ENCODE data around the gene ACTN4.
A peak's percentile ranks its signal among the peaks of the same experiment; 100 is the strongest.

The ACTN4 gene

DNA sequence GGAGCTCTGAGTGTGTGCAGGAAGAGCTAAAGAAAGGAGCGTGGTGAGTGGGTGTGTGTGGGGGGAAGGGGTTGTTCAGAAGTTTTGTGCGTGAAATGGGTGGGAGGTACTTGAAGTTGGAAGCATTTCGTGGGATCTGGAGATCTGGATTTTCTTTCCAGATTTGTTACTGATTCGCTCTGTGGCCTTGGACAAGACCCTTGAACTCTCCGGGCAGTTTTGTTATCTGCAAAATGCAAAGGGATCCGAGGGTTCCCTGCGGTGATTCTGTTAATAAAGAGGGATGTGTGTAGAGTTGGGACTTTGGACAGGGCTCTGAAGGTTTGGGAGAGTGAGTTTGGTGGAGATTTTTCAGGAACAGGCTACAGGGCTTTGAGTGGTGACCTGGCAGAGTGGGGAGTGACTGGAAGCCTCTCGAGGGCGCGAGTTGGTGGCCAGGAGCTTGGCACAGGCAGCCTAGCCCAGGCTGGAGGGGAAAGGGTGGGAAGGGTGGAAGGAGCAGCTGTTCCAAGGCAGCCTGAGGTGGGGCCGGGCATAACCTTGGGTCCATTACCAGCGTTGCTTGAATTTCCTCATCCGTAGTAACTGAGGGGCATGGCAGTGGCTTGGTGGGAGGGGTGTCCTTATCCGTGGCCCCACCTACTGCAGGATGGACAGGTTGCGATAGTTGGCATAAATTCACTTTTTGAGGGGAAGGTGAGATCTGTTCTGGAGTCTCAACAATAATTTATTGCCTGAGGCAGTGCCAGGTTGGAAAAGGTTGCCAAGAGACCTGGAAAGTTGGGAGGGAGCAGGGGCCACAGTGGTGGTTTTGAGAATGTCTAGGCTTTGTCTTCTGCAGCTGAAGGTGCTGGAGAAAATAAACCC is 2.1 kb downstream of the ACTN4 start:
- no peak for DNase-seq (ENCODE audit: low read depth)
- peak overlapping the region; percentile 100 for H3K4me3 ChIP-seq (ENCODE audit: low read length)
- TF ChIP-seq, protein P1, sequence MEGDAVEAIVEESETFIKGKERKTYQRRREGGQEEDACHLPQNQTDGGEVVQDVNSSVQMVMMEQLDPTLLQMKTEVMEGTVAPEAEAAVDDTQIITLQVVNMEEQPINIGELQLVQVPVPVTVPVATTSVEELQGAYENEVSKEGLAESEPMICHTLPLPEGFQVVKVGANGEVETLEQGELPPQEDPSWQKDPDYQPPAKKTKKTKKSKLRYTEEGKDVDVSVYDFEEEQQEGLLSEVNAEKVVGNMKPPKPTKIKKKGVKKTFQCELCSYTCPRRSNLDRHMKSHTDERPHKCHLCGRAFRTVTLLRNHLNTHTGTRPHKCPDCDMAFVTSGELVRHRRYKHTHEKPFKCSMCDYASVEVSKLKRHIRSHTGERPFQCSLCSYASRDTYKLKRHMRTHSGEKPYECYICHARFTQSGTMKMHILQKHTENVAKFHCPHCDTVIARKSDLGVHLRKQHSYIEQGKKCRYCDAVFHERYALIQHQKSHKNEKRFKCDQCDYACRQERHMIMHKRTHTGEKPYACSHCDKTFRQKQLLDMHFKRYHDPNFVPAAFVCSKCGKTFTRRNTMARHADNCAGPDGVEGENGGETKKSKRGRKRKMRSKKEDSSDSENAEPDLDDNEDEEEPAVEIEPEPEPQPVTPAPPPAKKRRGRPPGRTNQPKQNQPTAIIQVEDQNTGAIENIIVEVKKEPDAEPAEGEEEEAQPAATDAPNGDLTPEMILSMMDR (conservative IDR thresholded peaks at IDR 0.05; ENCODE audit: low read depth, low read length): no peak

DNA sequence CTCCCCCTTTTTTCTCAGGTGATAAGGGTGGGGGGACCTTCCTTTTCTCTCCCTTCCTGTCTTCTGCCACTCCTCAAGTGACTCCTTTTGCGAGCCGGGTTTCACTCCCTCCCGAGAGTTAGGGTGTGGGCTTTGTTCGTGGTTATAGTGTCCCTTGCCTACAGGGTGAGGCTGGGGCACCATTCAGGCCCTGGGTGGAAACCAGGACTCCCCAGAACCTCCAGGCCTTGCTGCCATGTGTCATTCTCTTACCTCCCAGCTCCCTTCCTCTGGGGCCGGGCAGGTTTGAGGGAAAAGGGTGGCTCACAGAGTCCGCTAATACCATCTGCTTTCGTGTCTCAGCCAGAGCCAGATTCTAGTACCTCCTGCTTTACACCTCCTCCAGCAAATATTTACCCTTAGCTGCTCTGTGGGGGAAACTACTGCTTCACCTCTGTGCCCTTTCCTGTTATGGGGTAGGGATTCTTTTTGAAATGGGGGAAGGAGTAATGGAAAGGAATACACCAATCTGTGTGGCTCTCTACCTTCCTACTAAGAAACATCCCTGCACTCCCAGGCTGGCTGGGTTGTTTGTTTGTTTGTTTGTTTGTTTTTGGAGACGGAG is 2.8 kb downstream of the ACTN4 start:
- DNase-seq (ENCODE audit: low read depth): no peak
- TF ChIP-seq, protein P1 (conservative IDR thresholded peaks at IDR 0.05; ENCODE audit: low read depth, low read length): no peak
- peak overlapping the region; percentile 100 for H3K4me3 ChIP-seq (ENCODE audit: low read length)

DNA sequence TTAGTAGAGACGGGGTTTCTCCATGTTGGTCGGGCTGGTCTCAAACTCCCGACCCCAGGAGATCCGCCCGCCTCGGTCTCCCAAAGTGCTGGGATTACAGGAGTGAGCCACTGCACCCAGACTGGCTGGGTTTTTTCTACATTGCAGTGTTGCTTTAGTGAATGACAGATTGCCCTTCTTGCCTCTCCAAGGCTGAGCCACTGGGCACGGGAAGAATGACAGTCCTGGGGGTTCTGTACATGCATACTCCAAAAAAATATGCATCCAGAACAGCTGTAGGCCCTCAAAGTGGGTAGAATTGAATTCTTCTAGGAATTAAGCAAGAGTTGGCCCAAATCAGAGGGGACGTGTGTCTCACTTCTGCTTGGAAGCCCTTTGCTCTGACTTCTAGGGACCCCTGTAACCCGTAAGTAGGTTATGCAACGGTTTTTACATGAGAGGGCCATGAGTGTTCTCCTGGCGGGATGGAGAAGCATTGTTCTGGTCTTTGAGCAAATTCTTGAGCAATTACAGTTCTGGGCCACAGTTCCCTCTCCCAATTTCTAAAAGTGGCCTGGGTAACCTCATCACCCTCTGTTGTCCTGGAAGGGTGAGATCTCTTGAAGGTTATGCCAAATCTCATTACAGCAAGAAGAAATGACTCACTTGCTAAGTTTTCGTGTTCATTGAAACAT is 3.6 kb downstream of the ACTN4 start:
- no peak for DNase-seq (ENCODE audit: low read depth)
- peak overlapping the region; percentile 100 for H3K4me3 ChIP-seq (ENCODE audit: low read length)
- TF ChIP-seq, protein P1 (conservative IDR thresholded peaks at IDR 0.05; ENCODE audit: low read depth, low read length): no peak

DNA sequence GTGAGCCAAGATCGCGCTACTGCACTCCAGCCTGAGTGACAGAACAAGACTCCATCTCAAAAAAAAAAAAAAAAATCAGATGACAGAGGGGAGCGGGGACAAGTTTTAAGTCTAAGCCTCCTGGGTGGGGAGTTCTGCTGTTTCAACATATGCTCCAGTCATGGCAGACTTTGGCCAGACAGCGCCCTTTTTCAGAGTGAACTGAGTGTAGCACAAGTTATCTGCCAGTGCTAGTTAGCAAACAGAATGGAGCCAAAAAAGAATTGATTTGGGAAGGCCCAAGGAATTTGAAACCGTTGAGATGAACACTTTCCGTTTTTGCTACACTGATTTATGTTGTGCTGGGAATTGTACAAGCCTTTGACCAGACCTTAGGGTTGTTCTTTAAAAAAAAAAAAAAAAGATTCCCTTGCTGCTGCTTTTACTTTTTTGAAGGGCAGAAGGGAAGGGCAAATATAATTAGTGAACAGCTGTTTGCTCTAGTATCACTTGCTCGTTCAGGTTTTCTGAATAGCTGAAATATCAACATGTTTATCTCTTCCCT is 5.7 kb downstream of the ACTN4 start:
- H3K4me3 ChIP-seq (ENCODE audit: low read length): peak overlapping the region; percentile 9
- TF ChIP-seq, protein P1 (conservative IDR thresholded peaks at IDR 0.05; ENCODE audit: low read depth, low read length): no peak
- no peak for DNase-seq (ENCODE audit: low read depth)

DNA sequence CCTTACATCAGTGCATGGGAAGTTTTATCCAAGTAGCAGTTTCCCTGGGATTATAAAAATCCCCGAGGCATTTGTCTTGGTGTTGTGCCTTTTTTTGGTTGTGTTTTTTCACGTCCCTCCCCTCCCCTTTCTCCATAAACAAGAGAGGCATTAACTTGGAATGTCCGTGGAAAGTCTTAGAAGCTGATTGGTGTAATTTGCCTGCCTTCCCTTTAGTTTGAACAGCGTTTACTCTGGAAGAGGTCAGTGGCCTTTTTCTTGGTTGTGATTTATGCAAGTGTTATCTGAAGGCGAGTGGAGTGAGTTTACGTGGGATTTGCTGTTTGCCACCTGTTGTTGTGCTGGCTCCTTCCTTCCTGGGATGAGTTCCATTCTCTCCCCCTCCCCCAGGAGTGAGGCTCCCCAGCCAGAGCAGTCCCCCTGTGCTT is 7.2 kb downstream of the ACTN4 start:
- DNase-seq (ENCODE audit: low read depth): no peak
- no peak overlapping the region for H3K4me3 ChIP-seq (ENCODE audit: low read length)
- TF ChIP-seq, protein P1 (conservative IDR thresholded peaks at IDR 0.05; ENCODE audit: low read depth, low read length): no peak

DNA sequence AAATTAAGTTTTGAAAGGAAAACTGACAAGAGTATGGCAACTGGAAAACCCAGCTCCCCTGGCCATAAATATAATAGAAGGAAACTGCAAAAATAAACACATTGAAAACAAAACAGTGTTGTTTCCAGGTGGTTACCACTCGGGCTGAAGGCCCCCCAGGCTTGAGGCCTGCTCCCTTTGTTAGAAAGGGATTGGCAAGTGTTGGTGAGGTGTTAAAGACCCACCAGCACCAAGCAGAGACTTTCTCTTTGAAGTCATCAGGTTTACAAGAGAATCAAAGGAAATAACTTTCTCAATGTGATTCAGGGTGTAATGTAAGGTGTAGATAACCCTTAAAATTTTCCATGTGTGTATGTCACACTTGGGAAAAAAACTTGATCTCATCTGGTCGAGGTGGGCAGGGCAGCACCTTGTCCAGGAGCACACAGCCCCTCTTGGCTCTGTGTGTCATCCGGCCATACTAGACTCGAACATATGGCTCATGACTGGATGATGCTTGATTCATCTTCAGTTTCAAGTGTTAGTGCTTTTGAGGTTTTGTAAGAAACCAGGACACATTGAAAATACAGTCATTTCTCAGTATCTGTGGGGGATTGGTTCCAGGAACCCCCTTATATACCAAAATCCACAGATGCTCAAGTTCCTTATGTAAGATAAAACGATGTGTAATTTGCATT is 7.8 kb downstream of the ACTN4 start:
- H3K4me3 ChIP-seq (ENCODE audit: low read length): no peak overlapping the region
- TF ChIP-seq, protein P1 (conservative IDR thresholded peaks at IDR 0.05; ENCODE audit: low read depth, low read length): no peak
- no peak for DNase-seq (ENCODE audit: low read depth)
